ENCODE measurements around the gene SPTY2D1.
A peak's percentile ranks its signal among the peaks of the same experiment; 100 is the strongest.
"Not testable (repeated sequence)": the region's sequence is repeated elsewhere in the genome, so short reads cannot be mapped to it uniquely, and the experiment has no call there.

Gene SPTY2D1

DNA sequence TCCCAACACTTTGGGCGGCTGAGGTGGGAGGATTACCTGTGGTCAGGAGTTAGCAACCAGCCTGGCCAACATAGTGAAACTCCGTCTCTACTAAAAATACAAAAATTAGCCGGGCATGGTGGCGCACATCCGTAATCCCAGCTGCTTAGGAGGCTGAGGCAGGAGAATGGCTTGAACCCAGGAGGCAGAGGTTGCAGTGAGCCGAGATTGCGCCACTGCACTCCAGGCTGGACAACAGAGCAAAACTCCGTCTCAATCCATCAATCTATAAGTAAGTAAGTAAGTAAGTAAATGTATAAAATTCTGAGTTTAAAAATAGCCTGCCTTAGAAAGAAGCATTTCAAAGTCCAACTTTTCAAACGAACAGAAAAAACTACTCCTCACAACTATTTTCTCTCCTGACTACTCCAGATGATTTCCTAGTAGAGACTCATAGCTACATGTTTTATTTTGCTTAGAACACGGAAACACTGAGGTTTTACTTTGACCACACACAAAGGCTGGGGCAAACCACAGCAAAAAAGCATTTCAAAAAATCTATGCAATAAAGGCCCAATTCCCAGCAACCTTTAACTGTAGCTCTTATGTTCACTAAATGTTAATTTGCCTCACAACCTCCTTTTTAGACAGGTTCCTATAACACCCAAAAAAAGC is 16.3 kb downstream of the SPTY2D1 start:
- peak; percentile 10 for DNase-seq (ENCODE audit: low read depth)

DNA sequence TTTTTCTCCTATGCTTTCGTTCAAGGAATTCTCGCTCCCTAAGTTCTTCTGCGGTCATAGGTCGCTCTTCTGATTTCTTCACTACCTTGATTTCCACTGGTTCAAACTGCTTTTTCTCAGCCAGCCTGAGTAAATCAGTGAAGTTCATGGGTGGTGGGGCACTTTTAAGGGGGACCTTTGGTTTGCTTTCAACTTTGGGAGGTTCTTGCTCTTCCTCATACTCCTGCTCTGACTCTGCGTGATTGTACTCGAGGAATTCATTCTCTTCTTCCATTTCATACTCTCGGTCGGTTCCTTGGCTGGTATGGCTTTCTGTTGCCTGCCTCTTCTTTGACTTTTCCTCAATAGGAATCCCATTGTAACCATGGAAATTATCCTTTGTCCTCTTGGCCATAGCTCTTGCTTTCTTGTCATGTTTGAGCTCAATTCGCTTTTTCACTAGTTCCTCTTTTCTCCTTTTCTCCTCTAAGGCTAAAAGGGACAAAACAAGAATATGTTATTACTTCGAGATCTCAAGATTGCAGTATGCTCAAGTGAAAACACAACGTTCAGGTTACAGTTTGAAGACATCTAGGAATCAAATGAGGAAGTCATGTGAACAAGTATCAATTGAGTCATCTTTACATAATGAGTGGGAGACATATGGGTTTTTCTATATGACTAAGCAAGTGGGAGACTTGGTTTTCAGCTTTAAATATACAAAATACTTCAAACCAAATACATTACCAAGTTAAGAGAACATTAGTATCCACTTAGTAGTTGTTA is 18.3 kb downstream of the SPTY2D1 start:
- no peak for DNase-seq (ENCODE audit: low read depth)

DNA sequence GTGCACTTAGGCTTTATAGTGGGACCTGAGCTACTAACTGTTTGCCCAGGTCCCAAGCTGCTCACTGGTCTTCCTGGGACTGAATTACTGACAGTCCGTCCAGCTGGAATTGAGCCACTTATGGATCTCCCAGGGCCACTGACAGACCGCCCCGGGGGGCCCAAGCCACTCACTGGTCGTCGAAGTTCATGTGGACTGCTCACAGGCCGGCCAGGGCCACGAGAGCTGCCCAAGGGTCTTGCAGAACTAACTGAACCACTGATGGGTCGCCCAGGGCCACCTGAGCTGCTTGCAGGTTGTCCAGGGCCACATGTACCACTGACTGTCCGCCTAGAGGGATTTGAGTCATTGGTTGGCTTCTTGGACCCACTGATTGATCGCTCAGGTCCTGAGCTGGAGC is 19.5 kb downstream of the SPTY2D1 start:
- DNase-seq (ENCODE audit: low read depth), result no peak

GRCh38 chr11:18612394-18612793 is 21.7 kb downstream of the SPTY2D1 start:
- no peak for DNase-seq (ENCODE audit: low read depth)

GRCh38 chr11:18611196-18611595 is 22.9 kb downstream of the SPTY2D1 start:
- DNase-seq (ENCODE audit: low read depth), result no peak

GRCh38 chr11:18608376-18608775 is 25.8 kb downstream of the SPTY2D1 start:
- no peak for DNase-seq (ENCODE audit: low read depth)

- DNase-seq (ENCODE audit: low read depth), result no peak
Observed at GRCh38 chr11:18600915-18601569, 33.1 kb downstream of the SPTY2D1 start.

- no peak for DNase-seq (ENCODE audit: low read depth)
Observed at GRCh38 chr11:18599739-18600230, 34.4 kb downstream of the SPTY2D1 start, which contains the start of gene MISFA. TSS of gene MISFA (plus strand) at chr11:18599789. CDS start at chr11:18599929, 140 bp downstream.

DNA sequence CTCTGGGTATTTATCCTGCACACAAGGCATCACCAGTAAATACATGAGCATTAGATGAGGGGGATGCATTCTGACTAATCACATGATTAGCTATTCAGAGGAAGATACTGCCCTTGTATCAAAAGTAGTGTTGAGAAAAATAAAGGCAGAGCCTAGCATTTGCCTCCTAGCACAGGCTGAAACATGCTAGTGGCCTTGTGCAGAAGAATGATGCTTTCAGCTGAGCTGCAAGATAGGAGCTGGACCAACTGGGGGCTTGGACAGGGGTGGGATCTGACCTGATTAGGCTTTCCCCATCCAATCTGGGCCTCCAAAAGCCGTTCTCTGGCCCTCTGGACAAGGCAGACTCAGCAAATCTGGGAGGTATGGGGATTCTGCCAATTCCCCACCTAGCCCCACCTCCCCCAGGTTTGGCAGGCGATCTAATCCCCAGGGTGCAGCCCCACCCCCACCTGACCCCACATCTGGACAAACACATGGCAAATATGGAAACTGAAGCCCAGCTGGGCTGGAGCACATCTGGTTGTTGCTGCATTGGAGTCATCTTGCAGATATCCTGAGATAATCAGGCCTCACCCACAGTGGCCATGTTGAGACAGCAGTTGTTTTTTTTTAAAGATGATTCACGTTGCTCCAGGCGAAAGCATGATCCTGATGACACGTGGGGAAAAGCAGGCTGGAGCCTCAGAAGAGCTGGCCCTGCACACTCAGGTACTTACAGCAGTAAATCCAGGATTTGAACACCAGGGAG is 39.0 kb downstream of the SPTY2D1 start:
- DNase-seq (ENCODE audit: low read depth), result no peak

- DNase-seq (ENCODE audit: low read depth), result not testable (repeated sequence)
Observed at GRCh38 chr11:18594088-18594487, 40.1 kb downstream of the SPTY2D1 start.

DNA sequence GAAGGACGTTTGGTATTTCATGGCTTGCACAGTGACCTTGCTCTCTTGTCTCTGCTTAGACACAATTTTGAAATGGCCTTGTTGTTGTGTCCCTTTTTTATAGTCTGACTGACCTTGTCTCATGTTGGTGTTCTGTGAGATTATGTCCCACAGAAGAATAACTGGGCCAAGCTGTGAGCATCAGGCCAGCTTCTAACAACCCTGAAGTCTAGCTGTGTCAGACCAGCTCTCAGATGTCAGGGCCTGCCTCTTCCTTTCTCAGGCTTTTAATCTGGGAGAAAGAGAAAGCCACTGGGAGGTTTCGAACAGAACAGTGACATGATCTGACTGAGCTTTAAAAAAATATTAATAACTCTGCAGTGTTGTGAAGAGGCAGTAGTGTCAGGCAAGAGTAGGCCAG is 43.6 kb downstream of the SPTY2D1 start:
- DNase-seq (ENCODE audit: low read depth), result no peak

GRCh38 chr11:18588297-18589252 is 45.6 kb downstream of the SPTY2D1 start, which contains the start of gene UEVLD:
TSS of gene UEVLD (minus strand) at chr11:18588734. CDS start at chr11:18588654, 80 bp downstream.
- DNase-seq (ENCODE audit: low read depth), result peak; percentile 23

- no peak for DNase-seq (ENCODE audit: low read depth)
Observed at GRCh38 chr11:18581825-18582224, 52.3 kb downstream of the SPTY2D1 start.

GRCh38 chr11:18580113-18580766 is 53.9 kb downstream of the SPTY2D1 start:
- no peak for DNase-seq (ENCODE audit: low read depth)

GRCh38 chr11:18578975-18579598 is 55.1 kb downstream of the SPTY2D1 start:
- no peak for DNase-seq (ENCODE audit: low read depth)

DNA sequence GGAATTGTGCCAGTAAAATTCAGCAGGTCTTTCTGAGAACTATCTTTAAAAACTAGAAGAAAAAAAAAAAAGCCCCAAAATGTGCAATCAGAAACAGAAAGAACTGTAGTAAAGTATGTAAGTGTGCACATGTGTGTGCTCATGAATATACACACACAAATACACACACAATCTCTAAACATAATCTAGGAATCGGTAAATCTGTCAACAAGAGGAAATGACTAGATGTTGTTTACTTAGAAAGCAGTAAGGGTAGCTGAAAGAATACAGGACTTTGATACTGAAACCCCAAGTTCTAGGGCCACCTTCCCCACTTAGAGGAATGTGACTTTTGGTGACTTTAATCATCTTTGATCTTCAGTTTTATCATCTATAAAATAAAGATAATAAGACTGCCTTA is 58.8 kb downstream of the SPTY2D1 start:
- no peak for DNase-seq (ENCODE audit: low read depth)

DNA sequence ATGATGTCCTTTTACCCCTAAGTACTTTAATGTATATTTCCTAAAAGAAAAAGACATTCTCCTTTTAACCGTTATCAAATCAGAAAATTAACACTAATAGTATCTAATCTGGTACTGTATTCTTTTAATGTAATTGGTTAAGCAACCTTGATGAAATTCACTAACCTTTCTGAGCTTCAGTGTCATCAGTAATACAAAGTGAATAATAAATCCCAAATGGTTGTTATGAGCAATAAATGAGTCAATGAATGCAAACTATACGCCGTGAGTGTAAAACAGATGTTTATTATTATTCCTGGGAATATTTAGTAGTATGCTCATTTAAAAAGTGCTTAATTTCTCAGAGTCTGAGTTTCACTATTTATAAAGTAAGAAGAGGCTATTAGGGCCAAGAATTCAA is 67.1 kb downstream of the SPTY2D1 start:
- no peak for DNase-seq (ENCODE audit: low read depth)

DNA sequence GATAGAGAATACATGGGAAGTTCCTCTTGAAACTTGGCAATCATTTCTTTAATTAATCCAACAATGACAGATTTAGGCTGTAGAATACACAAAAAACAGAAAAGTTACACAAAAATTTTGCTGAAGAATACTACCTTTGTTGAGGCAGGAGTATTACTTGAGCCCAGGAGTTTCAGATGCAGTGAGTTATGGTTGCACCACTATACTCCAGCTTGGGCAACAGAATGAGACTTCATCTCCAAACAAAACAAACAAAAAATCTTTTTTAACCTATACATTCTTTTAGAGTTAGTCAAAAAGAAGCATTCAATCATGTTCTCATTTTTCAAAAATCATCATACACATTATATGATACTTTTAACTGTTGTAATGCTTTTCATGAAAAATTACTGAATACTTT is 67.7 kb downstream of the SPTY2D1 start:
- DNase-seq (ENCODE audit: low read depth), result no peak

GRCh38 chr11:18564149-18564548 is 70.0 kb downstream of the SPTY2D1 start:
- no peak for DNase-seq (ENCODE audit: low read depth)

Data from stimulated activated CD8-positive, alpha-beta memory T cell treated with anti-CD3 and anti-CD28 coated beads, Interleukin-15, amount 100 ng/mL, for 1 hour (primary cell).